Prostate gland (tissue), 2 donors: ENCODE data around the gene MON1B.
"Not testable (repeated sequence)": the region's sequence is repeated elsewhere in the genome, so short reads cannot be mapped to it uniquely, and the experiment has no call there.

ENCODE experiments used
- POLR2A ChIP-seq: fragments of 450-650 bp; IDR thresholded peaks from one replicate; pipeline ENCODE4 v1.6.1; 2016; ENCODE audit warnings: antibody characterized with exemption, mild to moderate bottlenecking
- POLR2AphosphoS5 ChIP-seq: sonication (generic); formaldehyde crosslinking; IDR thresholded peaks from one replicate; pipeline ENCODE4 v1.6.1; 2017; ENCODE audit warnings: antibody characterized with exemption
- TF ChIP-seq, protein P1 (sequence below), 4 experiments: fragments of 200-600 bp in 2 of 4; fragments of 450-650 bp in 2 of 4; sonication (generic) in 2 of 4; IDR thresholded peaks; 1 replicate in 3 of 4; 2 replicates in 1 of 4; pipeline ENCODE4 v1.5.1; 2016 to 2019; ENCODE audit warnings: antibody characterized with exemption in 4 of 4, mild to moderate bottlenecking in 2 of 4, moderate library complexity in 2 of 4

DNA sequence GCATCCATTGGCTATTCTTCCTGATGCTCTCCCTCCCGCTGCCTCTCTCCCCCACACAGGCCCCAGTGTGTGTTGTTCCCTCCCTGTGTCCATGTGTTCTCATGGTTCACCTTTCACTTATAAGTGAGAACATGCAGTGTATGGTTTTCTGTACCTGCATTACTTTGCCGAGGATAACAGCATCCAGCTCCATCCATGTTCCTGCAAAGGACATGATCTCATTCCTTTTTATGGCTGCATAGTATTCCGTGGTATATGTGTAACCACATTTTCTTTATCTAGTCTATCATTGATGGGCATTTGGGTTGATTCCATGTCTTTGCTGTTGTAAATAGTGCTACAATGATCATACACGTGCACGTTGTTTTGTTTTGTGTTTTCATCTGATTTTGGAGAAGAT is 51.5 kb downstream of the MON1B start:
- TF ChIP-seq, protein P1, sequence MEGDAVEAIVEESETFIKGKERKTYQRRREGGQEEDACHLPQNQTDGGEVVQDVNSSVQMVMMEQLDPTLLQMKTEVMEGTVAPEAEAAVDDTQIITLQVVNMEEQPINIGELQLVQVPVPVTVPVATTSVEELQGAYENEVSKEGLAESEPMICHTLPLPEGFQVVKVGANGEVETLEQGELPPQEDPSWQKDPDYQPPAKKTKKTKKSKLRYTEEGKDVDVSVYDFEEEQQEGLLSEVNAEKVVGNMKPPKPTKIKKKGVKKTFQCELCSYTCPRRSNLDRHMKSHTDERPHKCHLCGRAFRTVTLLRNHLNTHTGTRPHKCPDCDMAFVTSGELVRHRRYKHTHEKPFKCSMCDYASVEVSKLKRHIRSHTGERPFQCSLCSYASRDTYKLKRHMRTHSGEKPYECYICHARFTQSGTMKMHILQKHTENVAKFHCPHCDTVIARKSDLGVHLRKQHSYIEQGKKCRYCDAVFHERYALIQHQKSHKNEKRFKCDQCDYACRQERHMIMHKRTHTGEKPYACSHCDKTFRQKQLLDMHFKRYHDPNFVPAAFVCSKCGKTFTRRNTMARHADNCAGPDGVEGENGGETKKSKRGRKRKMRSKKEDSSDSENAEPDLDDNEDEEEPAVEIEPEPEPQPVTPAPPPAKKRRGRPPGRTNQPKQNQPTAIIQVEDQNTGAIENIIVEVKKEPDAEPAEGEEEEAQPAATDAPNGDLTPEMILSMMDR (IDR thresholded peaks at IDR 0.05): not testable (repeated sequence)
- TF ChIP-seq POLR2A, POLR2AphosphoS5: not testable (repeated sequence)
